ENCODE results near the gene PAX5.

Gene PAX5

DNA sequence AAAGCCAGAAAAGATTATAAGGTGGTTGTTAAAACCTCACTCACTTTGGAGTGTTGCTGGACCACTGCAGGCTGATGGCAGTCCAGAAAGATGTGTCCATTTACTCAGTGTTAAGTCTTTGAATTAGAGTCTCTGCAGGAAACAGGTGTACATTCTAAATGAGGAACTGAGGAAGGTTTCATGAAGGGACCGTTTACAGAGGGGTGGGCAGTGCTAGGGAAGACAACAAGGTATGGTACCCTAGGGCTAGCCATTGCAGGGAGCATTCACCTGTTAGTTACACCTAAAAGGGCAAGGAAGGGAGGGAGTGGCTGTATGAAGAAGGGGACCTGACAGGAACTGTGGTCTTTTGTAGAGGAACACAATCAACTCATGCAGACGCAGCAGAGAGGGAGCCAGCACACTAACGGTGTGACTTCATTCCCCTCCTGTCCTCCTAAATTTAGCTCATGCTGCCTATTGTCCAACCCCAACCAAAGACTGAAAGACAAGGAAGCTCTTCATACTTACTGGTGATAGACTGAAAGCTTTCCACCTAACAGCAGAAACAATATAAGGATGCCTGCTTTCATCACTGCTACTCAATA is 32.2 kb upstream of the PAX5 start:
- TF ChIP-seq TEAD4 (IDR thresholded peaks at IDR 0.05) = no peak

DNA sequence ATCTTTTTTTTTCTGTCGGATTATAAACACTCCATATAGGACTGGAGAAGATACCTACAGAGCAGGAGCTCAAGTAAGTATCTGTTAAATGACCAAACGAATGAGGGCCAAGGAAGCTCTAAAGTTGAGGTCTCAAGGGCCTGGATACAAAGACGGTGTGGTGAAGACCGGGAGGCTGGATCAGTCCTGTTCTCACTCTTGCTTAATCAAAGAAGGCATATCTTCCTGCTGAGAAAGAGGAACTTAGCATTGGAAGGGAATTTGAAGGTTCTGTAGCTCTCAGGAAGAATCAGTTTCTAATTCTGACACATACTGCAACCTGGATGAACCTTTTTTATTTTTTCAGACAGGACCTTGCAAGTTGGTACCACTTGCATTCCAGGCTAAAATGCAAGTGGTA is 28.3 kb upstream of the PAX5 start:
- TF ChIP-seq, protein P1, sequence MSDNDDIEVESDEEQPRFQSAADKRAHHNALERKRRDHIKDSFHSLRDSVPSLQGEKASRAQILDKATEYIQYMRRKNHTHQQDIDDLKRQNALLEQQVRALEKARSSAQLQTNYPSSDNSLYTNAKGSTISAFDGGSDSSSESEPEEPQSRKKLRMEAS (IDR thresholded peaks at IDR 0.05) = no peak
- TF ChIP-seq CREB1 (IDR thresholded peaks at IDR 0.05; ENCODE audit: low read depth) (no peak), TCF12 (IDR thresholded peaks at IDR 0.05; ENCODE audit: low read depth) (no peak), TEAD4 (IDR thresholded peaks at IDR 0.05) (no peak), CEBPB (IDR thresholded peaks at IDR 0.05) (no peak), ZBTB7A (IDR thresholded peaks at IDR 0.05; ENCODE audit: low read depth) (no peak), NFIC (IDR thresholded peaks at IDR 0.05) (no peak), EP300 (IDR thresholded peaks at IDR 0.05; ENCODE audit: borderline replicate concordance) (no peak), EGR1 (IDR thresholded peaks at IDR 0.05) (no peak), TAF1 (IDR thresholded peaks at IDR 0.05; ENCODE audit: low read depth) (no peak), RAD21 (IDR thresholded peaks at IDR 0.05; ENCODE audit: low read depth) (no peak), YY1 (IDR thresholded peaks at IDR 0.05; ENCODE audit: low read depth) (no peak), FOXM1 (IDR thresholded peaks at IDR 0.05; ENCODE audit: borderline replicate concordance, low read depth) (no peak)
- TF ChIP-seq, protein P2, sequence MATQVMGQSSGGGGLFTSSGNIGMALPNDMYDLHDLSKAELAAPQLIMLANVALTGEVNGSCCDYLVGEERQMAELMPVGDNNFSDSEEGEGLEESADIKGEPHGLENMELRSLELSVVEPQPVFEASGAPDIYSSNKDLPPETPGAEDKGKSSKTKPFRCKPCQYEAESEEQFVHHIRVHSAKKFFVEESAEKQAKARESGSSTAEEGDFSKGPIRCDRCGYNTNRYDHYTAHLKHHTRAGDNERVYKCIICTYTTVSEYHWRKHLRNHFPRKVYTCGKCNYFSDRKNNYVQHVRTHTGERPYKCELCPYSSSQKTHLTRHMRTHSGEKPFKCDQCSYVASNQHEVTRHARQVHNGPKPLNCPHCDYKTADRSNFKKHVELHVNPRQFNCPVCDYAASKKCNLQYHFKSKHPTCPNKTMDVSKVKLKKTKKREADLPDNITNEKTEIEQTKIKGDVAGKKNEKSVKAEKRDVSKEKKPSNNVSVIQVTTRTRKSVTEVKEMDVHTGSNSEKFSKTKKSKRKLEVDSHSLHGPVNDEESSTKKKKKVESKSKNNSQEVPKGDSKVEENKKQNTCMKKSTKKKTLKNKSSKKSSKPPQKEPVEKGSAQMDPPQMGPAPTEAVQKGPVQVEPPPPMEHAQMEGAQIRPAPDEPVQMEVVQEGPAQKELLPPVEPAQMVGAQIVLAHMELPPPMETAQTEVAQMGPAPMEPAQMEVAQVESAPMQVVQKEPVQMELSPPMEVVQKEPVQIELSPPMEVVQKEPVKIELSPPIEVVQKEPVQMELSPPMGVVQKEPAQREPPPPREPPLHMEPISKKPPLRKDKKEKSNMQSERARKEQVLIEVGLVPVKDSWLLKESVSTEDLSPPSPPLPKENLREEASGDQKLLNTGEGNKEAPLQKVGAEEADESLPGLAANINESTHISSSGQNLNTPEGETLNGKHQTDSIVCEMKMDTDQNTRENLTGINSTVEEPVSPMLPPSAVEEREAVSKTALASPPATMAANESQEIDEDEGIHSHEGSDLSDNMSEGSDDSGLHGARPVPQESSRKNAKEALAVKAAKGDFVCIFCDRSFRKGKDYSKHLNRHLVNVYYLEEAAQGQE (IDR thresholded peaks at IDR 0.05; ENCODE audit: low read depth) = no peak
- TF ChIP-seq, protein P3, sequence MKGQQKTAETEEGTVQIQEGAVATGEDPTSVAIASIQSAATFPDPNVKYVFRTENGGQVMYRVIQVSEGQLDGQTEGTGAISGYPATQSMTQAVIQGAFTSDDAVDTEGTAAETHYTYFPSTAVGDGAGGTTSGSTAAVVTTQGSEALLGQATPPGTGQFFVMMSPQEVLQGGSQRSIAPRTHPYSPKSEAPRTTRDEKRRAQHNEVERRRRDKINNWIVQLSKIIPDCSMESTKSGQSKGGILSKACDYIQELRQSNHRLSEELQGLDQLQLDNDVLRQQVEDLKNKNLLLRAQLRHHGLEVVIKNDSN (IDR thresholded peaks at IDR 0.05) = no peak

DNA sequence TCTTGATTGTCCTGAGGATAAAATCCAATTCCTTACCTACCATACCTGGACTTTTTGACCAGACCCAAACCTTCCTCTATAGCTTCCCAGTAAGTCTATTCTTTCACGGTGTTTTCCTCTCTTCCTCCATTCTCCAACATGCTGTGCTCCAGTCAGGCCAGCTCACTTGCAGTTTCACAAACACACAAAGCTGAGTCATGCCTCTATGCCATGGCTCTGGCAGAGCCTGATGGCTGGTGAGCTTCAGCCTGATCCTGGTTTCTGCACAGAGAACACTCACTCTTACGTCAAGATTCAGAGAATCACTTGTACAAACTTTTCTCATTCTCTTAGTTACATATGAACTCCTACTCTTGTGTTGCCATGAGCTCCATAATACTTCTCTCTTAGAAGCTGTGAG is 27.7 kb upstream of the PAX5 start:
- TF ChIP-seq FOXM1 (IDR thresholded peaks at IDR 0.05; ENCODE audit: borderline replicate concordance, low read depth) (no peak), TEAD4 (IDR thresholded peaks at IDR 0.05) (no peak), TAF1 (IDR thresholded peaks at IDR 0.05; ENCODE audit: low read depth) (no peak), NFIC (IDR thresholded peaks at IDR 0.05) (no peak), ZBTB7A (IDR thresholded peaks at IDR 0.05; ENCODE audit: low read depth) (no peak), CEBPB (IDR thresholded peaks at IDR 0.05) (no peak), TCF12 (IDR thresholded peaks at IDR 0.05; ENCODE audit: low read depth) (no peak), EGR1 (IDR thresholded peaks at IDR 0.05) (no peak), CREB1 (IDR thresholded peaks at IDR 0.05; ENCODE audit: low read depth) (no peak), EP300 (IDR thresholded peaks at IDR 0.05; ENCODE audit: borderline replicate concordance) (no peak)
- TF ChIP-seq, protein P3 (IDR thresholded peaks at IDR 0.05) = no peak
- TF ChIP-seq, protein P1 (IDR thresholded peaks at IDR 0.05) = no peak
- TF ChIP-seq, protein P2 (IDR thresholded peaks at IDR 0.05; ENCODE audit: low read depth) = no peak

DNA sequence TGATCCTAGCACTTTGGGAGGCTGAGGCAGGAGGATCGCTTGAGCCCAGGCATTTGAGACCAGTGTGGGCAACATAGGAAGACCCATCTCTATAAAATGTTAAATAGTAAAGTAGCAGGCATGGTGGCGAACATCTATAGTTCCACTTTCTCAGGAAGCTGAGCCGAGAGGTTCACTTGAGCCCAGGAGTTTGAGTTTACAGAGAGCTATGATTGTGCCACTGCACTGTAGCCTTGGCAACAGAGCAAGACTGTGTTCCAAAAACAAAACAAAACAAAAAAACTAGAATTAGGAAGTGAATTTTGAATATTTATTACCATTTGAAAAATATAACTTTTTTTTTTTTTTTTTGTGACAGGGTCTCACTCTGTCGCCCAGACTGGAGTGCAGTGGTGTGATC is 26.8 kb upstream of the PAX5 start:
- TF ChIP-seq, protein P2 (IDR thresholded peaks at IDR 0.05; ENCODE audit: low read depth) = no peak
- no peak for TF ChIP-seq EGR1 (IDR thresholded peaks at IDR 0.05)
- TF ChIP-seq CREB1 (IDR thresholded peaks at IDR 0.05; ENCODE audit: low read depth) = no peak
- no peak for TF ChIP-seq TAF1 (IDR thresholded peaks at IDR 0.05; ENCODE audit: low read depth)
- TF ChIP-seq, protein P3 (IDR thresholded peaks at IDR 0.05) = no peak
- TF ChIP-seq YY1 (IDR thresholded peaks at IDR 0.05; ENCODE audit: low read depth) = no peak
- no peak for TF ChIP-seq ZBTB7A (IDR thresholded peaks at IDR 0.05; ENCODE audit: low read depth)
- no peak for TF ChIP-seq CEBPB (IDR thresholded peaks at IDR 0.05)
- TF ChIP-seq FOXM1 (IDR thresholded peaks at IDR 0.05; ENCODE audit: borderline replicate concordance, low read depth) = no peak
- no peak for TF ChIP-seq TEAD4 (IDR thresholded peaks at IDR 0.05)
